Spleen (tissue), 7 donors: ENCODE data around the gene NRSN2.
"Not testable (repeated sequence)": the region's sequence is repeated elsewhere in the genome, so short reads cannot be mapped to it uniquely, and the experiment has no call there.

Experiments used
- POLR2A ChIP-seq, 3 donors: fragments of 450-650 bp; IDR thresholded peaks; one replicate each; pipeline ENCODE4 v1.5.1; 2017; ENCODE audit warnings: antibody characterized with exemption in 3 of 3, mild to moderate bottlenecking in 1 of 3
- TF ChIP-seq, protein P1 (sequence below), 11 experiments: fragments of 200-600 bp in 7 of 11; fragments of 450-650 bp in 4 of 11; sonication (generic) in 4 of 11; IDR thresholded peaks in 8 of 11; conservative IDR thresholded peaks in 3 of 11; 1 replicate in 7 of 11; 2 replicates in 4 of 11; pipeline versions ENCODE4 v1.4.0 to v1.8.0; 2016 to 2021; ENCODE audit warnings: antibody characterized with exemption in 11 of 11, inconsistent platforms in 4 of 11, mild to moderate bottlenecking in 1 of 11
- donor health status: DM: no; HTN: no; CAD: no; lungs with moderate emphysema.
- donor health status: DM: no; HTN: no; CAD: no.
- donor health status: DM: no; HTN: no; CAD: no.

DNA sequence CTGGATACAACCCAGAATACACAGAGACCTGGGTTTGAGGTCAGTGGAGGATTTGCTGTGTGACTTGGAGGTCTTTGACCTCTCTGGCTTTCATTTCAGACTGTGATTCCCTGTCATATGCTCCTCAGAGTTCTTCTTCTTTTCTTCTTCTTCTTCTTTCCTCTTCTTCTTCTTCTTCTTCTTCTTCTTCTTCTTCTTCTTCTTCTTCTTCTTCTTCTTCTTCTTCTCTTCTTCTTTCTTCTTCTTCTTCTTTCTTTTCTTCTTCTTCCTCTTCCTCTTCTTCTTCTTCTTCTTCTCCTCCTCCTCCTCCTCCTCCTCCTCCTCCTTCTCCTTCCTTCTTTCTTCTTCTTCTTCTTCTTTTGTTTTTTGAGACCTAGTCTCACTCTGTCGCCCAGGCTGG, 10.9 kb upstream of the NRSN2 start:
- TF ChIP-seq POLR2A (IDR thresholded peaks at IDR 0.05): not testable (repeated sequence)
- TF ChIP-seq, protein P1, sequence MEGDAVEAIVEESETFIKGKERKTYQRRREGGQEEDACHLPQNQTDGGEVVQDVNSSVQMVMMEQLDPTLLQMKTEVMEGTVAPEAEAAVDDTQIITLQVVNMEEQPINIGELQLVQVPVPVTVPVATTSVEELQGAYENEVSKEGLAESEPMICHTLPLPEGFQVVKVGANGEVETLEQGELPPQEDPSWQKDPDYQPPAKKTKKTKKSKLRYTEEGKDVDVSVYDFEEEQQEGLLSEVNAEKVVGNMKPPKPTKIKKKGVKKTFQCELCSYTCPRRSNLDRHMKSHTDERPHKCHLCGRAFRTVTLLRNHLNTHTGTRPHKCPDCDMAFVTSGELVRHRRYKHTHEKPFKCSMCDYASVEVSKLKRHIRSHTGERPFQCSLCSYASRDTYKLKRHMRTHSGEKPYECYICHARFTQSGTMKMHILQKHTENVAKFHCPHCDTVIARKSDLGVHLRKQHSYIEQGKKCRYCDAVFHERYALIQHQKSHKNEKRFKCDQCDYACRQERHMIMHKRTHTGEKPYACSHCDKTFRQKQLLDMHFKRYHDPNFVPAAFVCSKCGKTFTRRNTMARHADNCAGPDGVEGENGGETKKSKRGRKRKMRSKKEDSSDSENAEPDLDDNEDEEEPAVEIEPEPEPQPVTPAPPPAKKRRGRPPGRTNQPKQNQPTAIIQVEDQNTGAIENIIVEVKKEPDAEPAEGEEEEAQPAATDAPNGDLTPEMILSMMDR (IDR thresholded peaks at IDR 0.05 in 8 of 11, conservative IDR thresholded peaks at IDR 0.05 in 3 of 11): not testable (repeated sequence)
